Measurements from ENCODE around the gene FBN2. TPM values are rescaled to one million over a fixed set of nuclear protein-coding genes. Genes with fewer than 3 reads are reported as not detected.

The FBN2 gene
- total RNA-seq, 3 donors from 2014 or later (not counting 1 experiment from before 2014, with no cell fraction given): 0.31 to 0.70 (median 0.58) TPM

- Mint-ChIP-seq H3K4me3 (no peak overlapping the region), H3K36me3 (no peaks in the 10 kb centered on the region), H3K9me3 (peaks cover 12 to 15% of the 10 kb centered on the region in 2 donors), H3K27me3 (ENCODE audit: low read depth in 2 of 2) (no peaks in the 10 kb centered on the region), H3K27ac (no peak overlapping the region), H3K4me1 (no peaks in the 10 kb centered on the region)
- H3K27ac ChIP-seq (ENCODE audit: low read length): no peak overlapping the region
- H3K4me3 ChIP-seq (ENCODE audit: low read length): no peak overlapping the region
- intact Hi-C loops (cut with micrococcal nuclease): no loop called here
- WGBS (ENCODE audit: insufficient coverage): 100% methylated on average over 1 of the region's 1 CpG
- no peak for DNase-seq
- TF ChIP-seq CTCF (IDR thresholded peaks at IDR 0.05): no peak
- H3K9me3 ChIP-seq (ENCODE audit: control insufficient read depth, insufficient read depth, low read length): no peaks in the 10 kb centered on the region
- no peaks in the 10 kb centered on the region for H3K27me3 ChIP-seq (ENCODE audit: control insufficient read depth, insufficient read depth, low read length)
- H3K36me3 ChIP-seq (ENCODE audit: control insufficient read depth, insufficient read depth, low read length): no peaks in the 10 kb centered on the region
- H3K4me1 ChIP-seq (ENCODE audit: control insufficient read depth, insufficient read depth, low read length): no peaks in the 10 kb centered on the region
- no peak for ATAC-seq
Measured at GRCh38 chr5:128470663-128471062, 67.4 kb downstream of the FBN2 start.

DNA sequence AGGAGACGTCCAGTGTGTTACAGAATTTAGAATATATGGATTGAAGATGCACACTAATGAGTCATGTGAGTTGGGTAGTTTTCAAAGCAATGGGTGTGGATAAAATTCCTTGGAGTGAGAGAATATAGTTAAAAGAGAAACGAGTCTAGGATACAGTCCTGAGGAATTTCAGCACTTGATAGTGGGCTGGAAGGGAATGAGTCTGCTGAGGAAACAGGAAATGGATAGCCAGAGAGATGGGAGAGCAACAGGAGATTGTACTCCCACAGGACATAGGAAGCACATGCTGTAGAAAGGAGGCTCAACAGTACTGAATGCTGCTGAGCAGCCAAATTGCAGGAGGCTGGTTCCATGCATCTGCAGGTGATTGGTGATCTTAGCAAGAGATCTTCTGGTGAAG, 68.1 kb downstream of the FBN2 start:
- H3K9me3 Mint-ChIP-seq: peaks cover 12 to 15% of the 10 kb centered on the region in 2 donors
- H3K27me3 Mint-ChIP-seq (ENCODE audit: low read depth in 2 of 2): no peaks in the 10 kb centered on the region
- no peak overlapping the region for H3K27ac Mint-ChIP-seq
- intact Hi-C loops (cut with micrococcal nuclease): no loop called here
- H3K36me3 Mint-ChIP-seq: no peaks in the 10 kb centered on the region
- Histone ChIP-seq H3K36me3 (ENCODE audit: control insufficient read depth, insufficient read depth, low read length) (no peaks in the 10 kb centered on the region), H3K9me3 (ENCODE audit: control insufficient read depth, insufficient read depth, low read length) (peaks cover 3% of the 10 kb centered on the region), H3K27ac (ENCODE audit: low read length) (no peak overlapping the region), H3K27me3 (ENCODE audit: control insufficient read depth, insufficient read depth, low read length) (no peaks in the 10 kb centered on the region), H3K4me1 (ENCODE audit: control insufficient read depth, insufficient read depth, low read length) (no peaks in the 10 kb centered on the region), H3K4me3 (ENCODE audit: low read length) (no peak overlapping the region)
- WGBS (ENCODE audit: insufficient coverage): 62% methylated on average over 2 of the region's 2 CpGs
- no peak overlapping the region for H3K4me3 Mint-ChIP-seq
- no peak for ATAC-seq
- no peak for DNase-seq
- no peak for TF ChIP-seq CTCF (IDR thresholded peaks at IDR 0.05)
- no peaks in the 10 kb centered on the region for H3K4me1 Mint-ChIP-seq

DNA sequence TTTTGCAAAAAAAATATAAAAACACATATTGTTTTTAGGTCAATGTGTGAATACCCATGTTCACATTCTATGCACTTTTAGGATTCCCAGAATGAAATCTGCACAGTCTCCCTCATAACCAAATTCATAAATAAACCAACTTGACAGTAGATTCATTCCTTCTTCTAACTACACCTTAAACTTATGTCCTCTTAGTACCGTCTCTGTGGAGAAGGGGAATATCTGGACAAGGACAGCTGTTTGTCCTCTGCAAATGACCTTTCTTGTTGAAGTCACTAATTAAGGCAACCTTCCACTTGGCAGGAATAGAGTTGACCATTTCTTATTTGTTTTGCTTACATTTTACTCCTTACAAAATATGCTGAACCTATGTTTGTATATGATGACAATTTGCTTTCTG, 71.1 kb downstream of the FBN2 start:
- no peak overlapping the region for H3K27ac ChIP-seq (ENCODE audit: low read length)
- no peaks in the 10 kb centered on the region for H3K27me3 Mint-ChIP-seq (ENCODE audit: low read depth in 2 of 2)
- H3K36me3 ChIP-seq (ENCODE audit: control insufficient read depth, insufficient read depth, low read length): no peaks in the 10 kb centered on the region
- DNase-seq (no peak), ATAC-seq (no peak)
- intact Hi-C loops (cut with micrococcal nuclease): no loop called here
- H3K9me3 ChIP-seq (ENCODE audit: control insufficient read depth, insufficient read depth, low read length): peaks cover 4% of the 10 kb centered on the region
- H3K27ac Mint-ChIP-seq: no peak overlapping the region
- H3K36me3 Mint-ChIP-seq: no peaks in the 10 kb centered on the region
- H3K4me1 Mint-ChIP-seq: no peaks in the 10 kb centered on the region
- no peaks in the 10 kb centered on the region for H3K27me3 ChIP-seq (ENCODE audit: control insufficient read depth, insufficient read depth, low read length)
- no peak overlapping the region for H3K4me3 Mint-ChIP-seq
- no CpG with 5 or more reads among the region's 1 CpG for WGBS (ENCODE audit: insufficient coverage)
- peaks cover 10 to 13% of the 10 kb centered on the region in 2 donors for H3K9me3 Mint-ChIP-seq
- no peak overlapping the region for H3K4me3 ChIP-seq (ENCODE audit: low read length)
- H3K4me1 ChIP-seq (ENCODE audit: control insufficient read depth, insufficient read depth, low read length): no peaks in the 10 kb centered on the region
- no peak for TF ChIP-seq CTCF (IDR thresholded peaks at IDR 0.05)

DNA sequence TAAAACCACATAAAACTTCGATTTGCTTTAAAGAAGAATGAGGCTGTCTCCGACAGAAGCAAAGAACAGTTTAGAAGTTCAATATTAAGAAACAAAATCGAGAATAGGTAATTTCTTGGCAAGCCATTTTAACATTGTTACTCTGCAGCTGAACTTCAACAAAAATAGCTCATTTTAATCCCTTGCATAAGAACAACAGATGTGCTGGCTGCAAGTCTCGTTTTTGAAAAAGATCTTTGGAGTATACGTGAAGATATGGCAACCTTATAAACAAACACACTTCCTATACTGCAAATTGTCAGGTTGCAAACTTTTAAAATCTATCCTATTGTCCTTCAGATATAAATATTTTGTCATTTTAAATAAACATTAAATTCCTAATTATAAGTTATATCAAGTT, 71.5 kb downstream of the FBN2 start:
- ATAC-seq (no peak), DNase-seq (no peak)
- H3K4me3 ChIP-seq (ENCODE audit: low read length): no peak overlapping the region
- 86% methylated on average over 5 of the region's 5 CpGs for WGBS (ENCODE audit: insufficient coverage)
- no peaks in the 10 kb centered on the region for H3K4me1 ChIP-seq (ENCODE audit: control insufficient read depth, insufficient read depth, low read length)
- no peak for TF ChIP-seq CTCF (IDR thresholded peaks at IDR 0.05)
- Mint-ChIP-seq H3K4me3 (no peak overlapping the region), H3K9me3 (peaks cover 10 to 13% of the 10 kb centered on the region in 2 donors), H3K27ac (no peak overlapping the region), H3K27me3 (ENCODE audit: low read depth in 2 of 2) (no peaks in the 10 kb centered on the region), H3K4me1 (no peaks in the 10 kb centered on the region), H3K36me3 (no peaks in the 10 kb centered on the region)
- H3K27ac ChIP-seq (ENCODE audit: low read length): no peak overlapping the region
- peaks cover 4% of the 10 kb centered on the region for H3K9me3 ChIP-seq (ENCODE audit: control insufficient read depth, insufficient read depth, low read length)
- intact Hi-C loops (cut with micrococcal nuclease): no loop called here
- no peaks in the 10 kb centered on the region for H3K36me3 ChIP-seq (ENCODE audit: control insufficient read depth, insufficient read depth, low read length)
- no peaks in the 10 kb centered on the region for H3K27me3 ChIP-seq (ENCODE audit: control insufficient read depth, insufficient read depth, low read length)
